Measurements from ENCODE around the gene FHDC1.

- TF ChIP-seq, protein P1, sequence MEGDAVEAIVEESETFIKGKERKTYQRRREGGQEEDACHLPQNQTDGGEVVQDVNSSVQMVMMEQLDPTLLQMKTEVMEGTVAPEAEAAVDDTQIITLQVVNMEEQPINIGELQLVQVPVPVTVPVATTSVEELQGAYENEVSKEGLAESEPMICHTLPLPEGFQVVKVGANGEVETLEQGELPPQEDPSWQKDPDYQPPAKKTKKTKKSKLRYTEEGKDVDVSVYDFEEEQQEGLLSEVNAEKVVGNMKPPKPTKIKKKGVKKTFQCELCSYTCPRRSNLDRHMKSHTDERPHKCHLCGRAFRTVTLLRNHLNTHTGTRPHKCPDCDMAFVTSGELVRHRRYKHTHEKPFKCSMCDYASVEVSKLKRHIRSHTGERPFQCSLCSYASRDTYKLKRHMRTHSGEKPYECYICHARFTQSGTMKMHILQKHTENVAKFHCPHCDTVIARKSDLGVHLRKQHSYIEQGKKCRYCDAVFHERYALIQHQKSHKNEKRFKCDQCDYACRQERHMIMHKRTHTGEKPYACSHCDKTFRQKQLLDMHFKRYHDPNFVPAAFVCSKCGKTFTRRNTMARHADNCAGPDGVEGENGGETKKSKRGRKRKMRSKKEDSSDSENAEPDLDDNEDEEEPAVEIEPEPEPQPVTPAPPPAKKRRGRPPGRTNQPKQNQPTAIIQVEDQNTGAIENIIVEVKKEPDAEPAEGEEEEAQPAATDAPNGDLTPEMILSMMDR (IDR thresholded peaks at IDR 0.05): no peak
- no peak for TF ChIP-seq POLR2A (IDR thresholded peaks at IDR 0.05)
These were observed 13.8 kb downstream of the FHDC1 start for GRCh38 chr4:152949930-152950329.
